Measurements from ENCODE around the gene ONECUT1.

DNA sequence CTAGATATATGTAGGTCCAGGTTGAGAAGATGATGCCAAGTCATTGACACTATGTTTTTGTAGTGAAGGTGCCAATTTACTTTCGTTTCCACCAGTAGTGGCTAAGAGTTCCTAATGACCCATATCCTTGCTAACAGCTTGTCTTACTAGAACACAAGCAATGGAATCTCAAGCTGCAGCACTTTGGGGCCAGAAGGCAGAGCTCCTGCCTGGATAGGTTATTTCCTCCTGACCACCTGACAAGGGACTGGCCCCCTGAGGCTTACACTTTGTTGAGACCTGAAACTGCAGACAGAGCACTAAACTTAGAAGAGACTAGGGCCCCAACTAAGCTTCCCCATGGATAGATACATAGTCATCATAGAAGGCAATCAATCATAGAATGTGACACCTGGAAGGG lies 11.7 kb downstream of the ONECUT1 start:
- TF ChIP-seq, protein P1, sequence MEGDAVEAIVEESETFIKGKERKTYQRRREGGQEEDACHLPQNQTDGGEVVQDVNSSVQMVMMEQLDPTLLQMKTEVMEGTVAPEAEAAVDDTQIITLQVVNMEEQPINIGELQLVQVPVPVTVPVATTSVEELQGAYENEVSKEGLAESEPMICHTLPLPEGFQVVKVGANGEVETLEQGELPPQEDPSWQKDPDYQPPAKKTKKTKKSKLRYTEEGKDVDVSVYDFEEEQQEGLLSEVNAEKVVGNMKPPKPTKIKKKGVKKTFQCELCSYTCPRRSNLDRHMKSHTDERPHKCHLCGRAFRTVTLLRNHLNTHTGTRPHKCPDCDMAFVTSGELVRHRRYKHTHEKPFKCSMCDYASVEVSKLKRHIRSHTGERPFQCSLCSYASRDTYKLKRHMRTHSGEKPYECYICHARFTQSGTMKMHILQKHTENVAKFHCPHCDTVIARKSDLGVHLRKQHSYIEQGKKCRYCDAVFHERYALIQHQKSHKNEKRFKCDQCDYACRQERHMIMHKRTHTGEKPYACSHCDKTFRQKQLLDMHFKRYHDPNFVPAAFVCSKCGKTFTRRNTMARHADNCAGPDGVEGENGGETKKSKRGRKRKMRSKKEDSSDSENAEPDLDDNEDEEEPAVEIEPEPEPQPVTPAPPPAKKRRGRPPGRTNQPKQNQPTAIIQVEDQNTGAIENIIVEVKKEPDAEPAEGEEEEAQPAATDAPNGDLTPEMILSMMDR (IDR thresholded peaks at IDR 0.05) = no peak
- TF ChIP-seq POLR2A (IDR thresholded peaks at IDR 0.05) = no peak
